A549 (cell line): ENCODE results near the gene FGF2. TPM values are rescaled to one million over a fixed set of nuclear protein-coding genes. Genes with fewer than 3 reads are reported as not detected.

Experiments used
- ATAC-seq, 2 experiments: fragments of 200-7000 bp in 1 of 2; fragments of >200 bp in 1 of 2; cut with Nextera tagmentation in 1 of 2; cut with Tn5 transposase in 1 of 2; 3 replicates each; pipeline versions ENCODE4 v1.8.0 to v1.9.1; 2018 to 2020; ENCODE audit warnings: mild to moderate bottlenecking in 1 of 2, moderate library complexity in 1 of 2
- CTCF ChIA-PET: fragments of 300-600 bp; sonication (Branson Sonifier 250); formaldehyde crosslinking; extraction: SDS; loops from one replicate; lab custom pipeline; 2021; ENCODE audit warnings: antibody characterized with exemption, inconsistent platforms; lab: Yijun Ruan, JAX
- POLR2A ChIA-PET: fragments of 350-600 bp; formaldehyde crosslinking; extraction: SDS; loops from one replicate; lab custom pipeline; 2021; ENCODE audit warnings: antibody characterized with exemption, inconsistent platforms; lab: Yijun Ruan, JAX
- DNase-seq, 2 experiments: peaks; one replicate each; pipeline versions ENCODE4 v3.0.0 to v3.0.0-alpha.2; 2011 to 2016; ENCODE audit warnings: low read depth in 1 of 2, low spot score in 1 of 2
- FAIRE-seq: peaks from 2 replicates; lab custom pipeline; 2011; peaks lifted over from hg19 to GRCh38; lab: Jason Lieb, UNC
- H3K27ac ChIP-seq, 2 experiments: fragments of >200 bp; sonication (Bioruptor Twin); formaldehyde crosslinking; 3 replicates each; pipeline ENCODE4 v1.5.1; 2016 to 2017
- H3K4me1 ChIP-seq: fragments of >200 bp; sonication (Bioruptor Twin); formaldehyde crosslinking; 3 replicates; pipeline ENCODE4 v1.6.1; 2016
- H3K4me2 ChIP-seq: fragments of >200 bp; sonication (Bioruptor Twin); formaldehyde crosslinking; 3 replicates; pipeline ENCODE4 v1.6.1; 2016
- H3K4me3 ChIP-seq: fragments of >200 bp; sonication (Bioruptor Twin); formaldehyde crosslinking; 3 replicates; pipeline ENCODE4 v1.5.1; 2016
- H3K9me3 ChIP-seq: fragments of >200 bp; sonication (Bioruptor Twin); formaldehyde crosslinking; 3 replicates; pipeline ENCODE4 v1.6.1; 2016
- RAD21 ChIP-seq, 2 experiments: fragments of >200 bp in 1 of 2; sonication (Bioruptor Twin) in 1 of 2; formaldehyde crosslinking in 1 of 2; IDR thresholded peaks in 1 of 2; conservative IDR thresholded peaks in 1 of 2; 2 replicates in 1 of 2; 3 replicates in 1 of 2; pipeline ENCODE4 v1.6.1; 2012 to 2018; ENCODE audit warnings: inconsistent platforms in 1 of 2
- WGBS: methylation state at CpG from one replicate; pipeline ENCODE4 v1.1.6; 2017; ENCODE audit errors: missing lambda C conversion rate; 5-methylcytosine and 5-hydroxymethylcytosine counted together
- polyA plus RNA-seq, 4 experiments: library from polyadenylated mRNA; depleted of rRNA in 3 of 4; stranded (reverse); fragments of >200 nt; fragmentation: RNase III in 1 of 4; extraction: RNeasy Plus Mini Kit Qiagen cat#74134 plus additional on column Dnase treatment in 1 of 4; gene quantifications; 2 replicates in 3 of 4; 3 replicates in 1 of 4; pipeline ENCODE4 v1.2.3, GENCODE V29; 2011 to 2017

Gene FGF2
- polyA plus RNA-seq, 2 of the 4 experiments (the other 2 are of a cell fraction), result 35.1 to 45.2 TPM

GRCh38 chr4:122946142-122946541 is 119.5 kb downstream of the FGF2 start:
- H3K4me1 ChIP-seq, result no peaks in the 10 kb centered on the region
- no peak for DNase-seq
- ChIA-PET CTCF (no interaction called here), POLR2A (no interaction called here)
- H3K27ac ChIP-seq, result no peak overlapping the region
- no peak overlapping the region for H3K4me3 ChIP-seq
- no peak for TF ChIP-seq RAD21 (conservative IDR thresholded peaks at IDR 0.05 in 1 of 2, IDR thresholded peaks at IDR 0.05 in 1 of 2)
- no peak for FAIRE-seq
- no peak for ATAC-seq
- WGBS, result 84% methylated on average over 1 of the region's 1 CpG
- H3K9me3 ChIP-seq, result no peaks in the 10 kb centered on the region
- no peak overlapping the region for H3K4me2 ChIP-seq

Other genes with a start within 250 kb of the FGF2 start
- not detected in 2 replicates for gene IL21, start 205.8 kb upstream of the FGF2 start, polyA plus RNA-seq (2011; rRNA removed)
- gene IL21, start 205.8 kb upstream of the FGF2 start, polyA plus RNA-seq (2017; fragmentation: RNase III; extraction: RNeasy Plus Mini Kit Qiagen cat#74134 plus additional on column Dnase treatment), result not detected in 3 replicates
- 3.4 and 3.7 TPM in 2 replicates for gene BBS12, start 94.1 kb upstream of the FGF2 start, polyA plus RNA-seq (2011; rRNA removed)
- gene BBS12, start 94.1 kb upstream of the FGF2 start, polyA plus RNA-seq (2017; fragmentation: RNase III; extraction: RNeasy Plus Mini Kit Qiagen cat#74134 plus additional on column Dnase treatment), result 2.5 to 3.4 TPM (median 3.2 TPM) in 3 replicates
- gene NUDT6, start 95.8 kb downstream of the FGF2 start, polyA plus RNA-seq (2011; rRNA removed), result 10.2 and 12.7 TPM in 2 replicates
- 8.7 to 10.4 TPM (median 9.9 TPM) in 3 replicates for gene NUDT6, start 95.8 kb downstream of the FGF2 start, polyA plus RNA-seq (2017; fragmentation: RNase III; extraction: RNeasy Plus Mini Kit Qiagen cat#74134 plus additional on column Dnase treatment)